T-helper 22 cell (primary cell): ENCODE measurements around the gene ABHD10.

Source experiments
- DNase-seq: peaks from one replicate; pipeline ENCODE4 v3.0.0-alpha.2; 2020; ENCODE audit warnings: low read depth

ABHD10 gene

GRCh38 chr3:111978583-111979433, at the start of gene ABHD10:
TSS of gene ABHD10 (plus strand) at chr3:111979026. CDS start at chr3:111979062, 36 bp downstream.
- peak; percentile 89 for DNase-seq

GRCh38 chr3:111929484-111929883, 49.3 kb upstream of the ABHD10 start:
- no peak for DNase-seq

GRCh38 chr3:111932946-111933345, 45.9 kb upstream of the ABHD10 start:
- no peak for DNase-seq

- DNase-seq: no peak
These were observed 42.5 kb upstream of the ABHD10 start for GRCh38 chr3:111936191-111936841.

- DNase-seq: no peak
These were observed 41.9 kb upstream of the ABHD10 start for GRCh38 chr3:111936967-111937366.

- DNase-seq: no peak
These were observed 41.0 kb upstream of the ABHD10 start for GRCh38 chr3:111937871-111938270.

GRCh38 chr3:111939873-111940272, 39.0 kb upstream of the ABHD10 start:
- no peak for DNase-seq

GRCh38 chr3:111943533-111943932, 35.3 kb upstream of the ABHD10 start:
- no peak for DNase-seq

GRCh38 chr3:111944372-111944771, 34.5 kb upstream of the ABHD10 start:
- DNase-seq: no peak

GRCh38 chr3:111947231-111947630, 31.6 kb upstream of the ABHD10 start:
- DNase-seq: no peak

GRCh38 chr3:111948786-111949185, 30.0 kb upstream of the ABHD10 start:
- DNase-seq: no peak

- DNase-seq: no peak
These were observed 29.1 kb upstream of the ABHD10 start for GRCh38 chr3:111949712-111950111.

- DNase-seq: no peak
These were observed 27.8 kb upstream of the ABHD10 start for GRCh38 chr3:111951032-111951431.

GRCh38 chr3:111952086-111952485, 26.7 kb upstream of the ABHD10 start:
- DNase-seq: no peak

- DNase-seq: no peak
These were observed 25.9 kb upstream of the ABHD10 start for GRCh38 chr3:111952866-111953450.

GRCh38 chr3:111954228-111954990, 24.4 kb upstream of the ABHD10 start:
- no peak for DNase-seq

GRCh38 chr3:111955876-111956275, 22.9 kb upstream of the ABHD10 start:
- DNase-seq: no peak

- no peak for DNase-seq
These were observed 22.4 kb upstream of the ABHD10 start for GRCh38 chr3:111956449-111956848.

GRCh38 chr3:111956995-111957734, 21.7 kb upstream of the ABHD10 start:
- no peak for DNase-seq

GRCh38 chr3:111961461-111962164, 17.2 kb upstream of the ABHD10 start:
- DNase-seq: no peak

- no peak for DNase-seq
These were observed 15.4 kb upstream of the ABHD10 start for GRCh38 chr3:111963424-111963823.
